ENCODE data around the gene SPATC1L.

SPATC1L gene

GRCh38 chr21:46182548-46183336 is 1.5 kb downstream of the SPATC1L start:
- TF ChIP-seq CTCF (IDR thresholded peaks at IDR 0.05; ENCODE audit: insufficient read depth, low read depth, low read length, missing control alignments): no peak
- H3K4me3 ChIP-seq (ENCODE audit: low read length): no peak overlapping the region
- DNase-seq (ENCODE audit: low read depth): no peak

GRCh38 chr21:46181953-46182547 is 2.2 kb downstream of the SPATC1L start:
- H3K4me3 ChIP-seq (ENCODE audit: low read length): no peak overlapping the region
- TF ChIP-seq CTCF (IDR thresholded peaks at IDR 0.05; ENCODE audit: insufficient read depth, low read depth, low read length, missing control alignments): no peak
- DNase-seq (ENCODE audit: low read depth): no peak

GRCh38 chr21:46181436-46181835 is 2.8 kb downstream of the SPATC1L start:
- no peak overlapping the region for H3K4me3 ChIP-seq (ENCODE audit: low read length)
- no peak for DNase-seq (ENCODE audit: low read depth)
- TF ChIP-seq CTCF (IDR thresholded peaks at IDR 0.05; ENCODE audit: insufficient read depth, low read depth, low read length, missing control alignments): no peak

GRCh38 chr21:46180778-46181391 is 3.4 kb downstream of the SPATC1L start:
- no peak for DNase-seq (ENCODE audit: low read depth)
- no peak overlapping the region for H3K4me3 ChIP-seq (ENCODE audit: low read length)
- TF ChIP-seq CTCF (IDR thresholded peaks at IDR 0.05; ENCODE audit: insufficient read depth, low read depth, low read length, missing control alignments): no peak

- no peak for TF ChIP-seq CTCF (IDR thresholded peaks at IDR 0.05; ENCODE audit: insufficient read depth, low read depth, low read length, missing control alignments)
- no peak for DNase-seq (ENCODE audit: low read depth)
- no peak overlapping the region for H3K4me3 ChIP-seq (ENCODE audit: low read length)
Measured at GRCh38 chr21:46180079-46180722, 4.1 kb downstream of the SPATC1L start.

GRCh38 chr21:46179708-46180078 is 4.6 kb downstream of the SPATC1L start:
- H3K4me3 ChIP-seq (ENCODE audit: low read length): no peak overlapping the region
- no peak for DNase-seq (ENCODE audit: low read depth)
- no peak for TF ChIP-seq CTCF (IDR thresholded peaks at IDR 0.05; ENCODE audit: insufficient read depth, low read depth, low read length, missing control alignments)

All from epithelial cell of esophagus (primary cell).